Ishikawa (cell line): ENCODE data around the gene HYAL4.

Experiments
- CEBPB ChIP-seq: IDR thresholded peaks from 2 replicates; pipeline ENCODE4 v1.6.1; 2012
- CREB1 ChIP-seq: IDR thresholded peaks from 2 replicates; pipeline ENCODE4 v1.6.1; 2012; ENCODE audit warnings: low read depth
- EGR1 ChIP-seq: IDR thresholded peaks from 2 replicates; pipeline ENCODE4 v1.6.1; 2012
- EP300 ChIP-seq: IDR thresholded peaks from 2 replicates; pipeline ENCODE4 v1.6.1; 2012; ENCODE audit warnings: borderline replicate concordance
- MAX ChIP-seq: IDR thresholded peaks from 2 replicates; pipeline ENCODE4 v1.6.1; 2012
- NFIC ChIP-seq: IDR thresholded peaks from 2 replicates; pipeline ENCODE4 v1.6.1; 2012
- RAD21 ChIP-seq: IDR thresholded peaks from 2 replicates; pipeline ENCODE4 v1.6.1; 2012; ENCODE audit warnings: low read depth
- TAF1 ChIP-seq: IDR thresholded peaks from 2 replicates; pipeline ENCODE4 v1.6.1; 2012; ENCODE audit warnings: low read depth, mild to moderate bottlenecking
- TCF12 ChIP-seq: IDR thresholded peaks from 2 replicates; pipeline ENCODE4 v1.6.1; 2012; ENCODE audit warnings: low read depth
- TEAD4 ChIP-seq: IDR thresholded peaks from 2 replicates; pipeline ENCODE4 v1.6.1; 2012
- YY1 ChIP-seq: IDR thresholded peaks from 2 replicates; pipeline ENCODE4 v1.6.1; 2012; ENCODE audit warnings: low read depth
- ZBTB7A ChIP-seq: IDR thresholded peaks from 2 replicates; pipeline ENCODE4 v1.6.1; 2012; ENCODE audit warnings: low read depth
- TF ChIP-seq, protein P1 (sequence below): IDR thresholded peaks from 2 replicates; pipeline ENCODE4 v1.6.1; 2012; ENCODE audit warnings: low read depth, mild to moderate bottlenecking

- TF ChIP-seq TAF1 (no peak), EP300 (no peak), RAD21 (no peak), ZBTB7A (no peak), CEBPB (no peak), YY1 (no peak), CREB1 (no peak), TEAD4 (no peak), MAX (no peak), NFIC (no peak), EGR1 (no peak), TCF12 (no peak)
- TF ChIP-seq, protein P1, sequence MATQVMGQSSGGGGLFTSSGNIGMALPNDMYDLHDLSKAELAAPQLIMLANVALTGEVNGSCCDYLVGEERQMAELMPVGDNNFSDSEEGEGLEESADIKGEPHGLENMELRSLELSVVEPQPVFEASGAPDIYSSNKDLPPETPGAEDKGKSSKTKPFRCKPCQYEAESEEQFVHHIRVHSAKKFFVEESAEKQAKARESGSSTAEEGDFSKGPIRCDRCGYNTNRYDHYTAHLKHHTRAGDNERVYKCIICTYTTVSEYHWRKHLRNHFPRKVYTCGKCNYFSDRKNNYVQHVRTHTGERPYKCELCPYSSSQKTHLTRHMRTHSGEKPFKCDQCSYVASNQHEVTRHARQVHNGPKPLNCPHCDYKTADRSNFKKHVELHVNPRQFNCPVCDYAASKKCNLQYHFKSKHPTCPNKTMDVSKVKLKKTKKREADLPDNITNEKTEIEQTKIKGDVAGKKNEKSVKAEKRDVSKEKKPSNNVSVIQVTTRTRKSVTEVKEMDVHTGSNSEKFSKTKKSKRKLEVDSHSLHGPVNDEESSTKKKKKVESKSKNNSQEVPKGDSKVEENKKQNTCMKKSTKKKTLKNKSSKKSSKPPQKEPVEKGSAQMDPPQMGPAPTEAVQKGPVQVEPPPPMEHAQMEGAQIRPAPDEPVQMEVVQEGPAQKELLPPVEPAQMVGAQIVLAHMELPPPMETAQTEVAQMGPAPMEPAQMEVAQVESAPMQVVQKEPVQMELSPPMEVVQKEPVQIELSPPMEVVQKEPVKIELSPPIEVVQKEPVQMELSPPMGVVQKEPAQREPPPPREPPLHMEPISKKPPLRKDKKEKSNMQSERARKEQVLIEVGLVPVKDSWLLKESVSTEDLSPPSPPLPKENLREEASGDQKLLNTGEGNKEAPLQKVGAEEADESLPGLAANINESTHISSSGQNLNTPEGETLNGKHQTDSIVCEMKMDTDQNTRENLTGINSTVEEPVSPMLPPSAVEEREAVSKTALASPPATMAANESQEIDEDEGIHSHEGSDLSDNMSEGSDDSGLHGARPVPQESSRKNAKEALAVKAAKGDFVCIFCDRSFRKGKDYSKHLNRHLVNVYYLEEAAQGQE = no peak
Observed at GRCh38 chr7:123805287-123805686, 39.7 kb upstream of the HYAL4 start.
